Lower leg skin (tissue), 3 donors: ENCODE measurements around the gene QSER1.

ENCODE experiments used
- POLR2A ChIP-seq, 2 donors: fragments of 450-650 bp; IDR thresholded peaks; one replicate each; pipeline ENCODE4 v1.6.1; 2016 to 2017; ENCODE audit warnings: antibody characterized with exemption in 2 of 2, mild to moderate bottlenecking in 1 of 2, moderate library complexity in 1 of 2
- TF ChIP-seq, protein P1 (sequence below), 3 donors: fragments of 450-650 bp; IDR thresholded peaks; one replicate each; pipeline ENCODE4 v1.5.1; 2016; ENCODE audit warnings: antibody characterized with exemption in 3 of 3, mild to moderate bottlenecking in 3 of 3, moderate library complexity in 2 of 3

DNA sequence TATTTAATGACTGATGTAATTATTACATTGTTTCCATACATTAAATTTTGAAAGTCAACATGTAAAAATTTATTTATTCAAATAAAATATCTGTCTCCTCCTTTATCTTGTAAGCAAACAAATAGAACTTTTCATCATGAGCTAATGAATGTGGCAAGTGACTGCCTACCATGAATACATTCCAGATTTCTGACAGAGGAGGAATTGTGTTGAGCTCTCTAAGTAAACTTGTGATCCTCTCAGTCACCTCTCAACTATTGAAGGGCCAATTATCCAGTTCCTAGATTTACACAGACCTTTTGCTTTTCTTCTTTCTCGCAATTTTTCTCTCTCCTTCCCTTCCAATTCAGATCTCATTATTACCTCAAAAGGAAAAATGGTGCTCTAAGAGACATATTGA, 41.4 kb upstream of the QSER1 start:
- TF ChIP-seq, protein P1, sequence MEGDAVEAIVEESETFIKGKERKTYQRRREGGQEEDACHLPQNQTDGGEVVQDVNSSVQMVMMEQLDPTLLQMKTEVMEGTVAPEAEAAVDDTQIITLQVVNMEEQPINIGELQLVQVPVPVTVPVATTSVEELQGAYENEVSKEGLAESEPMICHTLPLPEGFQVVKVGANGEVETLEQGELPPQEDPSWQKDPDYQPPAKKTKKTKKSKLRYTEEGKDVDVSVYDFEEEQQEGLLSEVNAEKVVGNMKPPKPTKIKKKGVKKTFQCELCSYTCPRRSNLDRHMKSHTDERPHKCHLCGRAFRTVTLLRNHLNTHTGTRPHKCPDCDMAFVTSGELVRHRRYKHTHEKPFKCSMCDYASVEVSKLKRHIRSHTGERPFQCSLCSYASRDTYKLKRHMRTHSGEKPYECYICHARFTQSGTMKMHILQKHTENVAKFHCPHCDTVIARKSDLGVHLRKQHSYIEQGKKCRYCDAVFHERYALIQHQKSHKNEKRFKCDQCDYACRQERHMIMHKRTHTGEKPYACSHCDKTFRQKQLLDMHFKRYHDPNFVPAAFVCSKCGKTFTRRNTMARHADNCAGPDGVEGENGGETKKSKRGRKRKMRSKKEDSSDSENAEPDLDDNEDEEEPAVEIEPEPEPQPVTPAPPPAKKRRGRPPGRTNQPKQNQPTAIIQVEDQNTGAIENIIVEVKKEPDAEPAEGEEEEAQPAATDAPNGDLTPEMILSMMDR (IDR thresholded peaks at IDR 0.05), result no peak
- TF ChIP-seq POLR2A (IDR thresholded peaks at IDR 0.05), result no peak
